DMS153 (cell line): Measurements from ENCODE around the gene UGGT2.
"Not testable (repeated sequence)": the region's sequence is repeated elsewhere in the genome, so short reads cannot be mapped to it uniquely, and the experiment has no call there.

Experiments used
- DNase-seq: peaks from one replicate; lab custom pipeline; 2025; lab: John Stamatoyannopoulos, UW

Gene UGGT2

DNA sequence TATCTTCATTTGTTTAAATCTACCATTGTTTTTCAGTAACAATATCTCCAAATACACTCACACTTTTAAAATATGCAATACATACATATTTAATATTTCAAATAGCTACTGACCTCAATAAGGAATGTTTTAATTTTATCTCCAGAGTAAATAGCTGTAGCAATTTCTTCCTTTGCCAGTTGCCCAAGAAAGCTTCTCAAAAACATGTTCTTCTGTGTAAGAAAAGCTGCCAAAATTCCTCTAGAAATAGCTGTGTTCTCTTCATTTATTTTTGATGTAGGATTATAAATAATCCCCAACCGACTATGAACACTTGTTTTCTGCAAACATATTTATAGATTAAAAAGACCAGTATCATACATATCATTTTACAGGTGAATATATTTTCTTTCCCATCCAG is 150.5 kb downstream of the UGGT2 start:
- no peak for DNase-seq

GRCh38 chr13:95898256-95898655 is 154.9 kb downstream of the UGGT2 start:
- no peak for DNase-seq

- no peak for DNase-seq
Measured at GRCh38 chr13:95896301-95896700, 156.9 kb downstream of the UGGT2 start.

GRCh38 chr13:95893861-95894260 is 159.3 kb downstream of the UGGT2 start:
- no peak for DNase-seq

DNA sequence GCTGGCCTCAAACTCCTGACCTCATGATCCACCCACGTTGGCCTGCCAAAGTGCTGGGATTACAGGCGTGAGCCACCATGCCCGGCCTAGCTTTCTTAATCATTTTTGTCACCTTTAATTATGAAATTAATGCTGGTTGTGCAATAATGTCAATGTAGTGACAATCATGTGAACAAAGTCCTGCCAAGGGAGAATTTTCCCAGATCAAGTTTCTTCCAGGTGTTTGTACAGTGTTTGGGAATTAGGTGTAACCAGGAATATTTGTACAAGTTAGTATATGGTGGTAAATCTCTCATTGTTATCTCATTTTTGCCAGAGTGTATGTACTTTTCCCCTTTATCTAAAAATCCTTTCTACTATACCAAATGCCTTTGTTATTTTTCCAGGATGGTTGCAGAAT is 171.1 kb downstream of the UGGT2 start:
- DNase-seq: no peak

GRCh38 chr13:95880331-95880730 is 172.9 kb downstream of the UGGT2 start:
- DNase-seq: no peak

- DNase-seq: no peak
Measured at GRCh38 chr13:95874286-95874685, 178.9 kb downstream of the UGGT2 start.

GRCh38 chr13:95870421-95870820 is 182.8 kb downstream of the UGGT2 start:
- DNase-seq: no peak

DNA sequence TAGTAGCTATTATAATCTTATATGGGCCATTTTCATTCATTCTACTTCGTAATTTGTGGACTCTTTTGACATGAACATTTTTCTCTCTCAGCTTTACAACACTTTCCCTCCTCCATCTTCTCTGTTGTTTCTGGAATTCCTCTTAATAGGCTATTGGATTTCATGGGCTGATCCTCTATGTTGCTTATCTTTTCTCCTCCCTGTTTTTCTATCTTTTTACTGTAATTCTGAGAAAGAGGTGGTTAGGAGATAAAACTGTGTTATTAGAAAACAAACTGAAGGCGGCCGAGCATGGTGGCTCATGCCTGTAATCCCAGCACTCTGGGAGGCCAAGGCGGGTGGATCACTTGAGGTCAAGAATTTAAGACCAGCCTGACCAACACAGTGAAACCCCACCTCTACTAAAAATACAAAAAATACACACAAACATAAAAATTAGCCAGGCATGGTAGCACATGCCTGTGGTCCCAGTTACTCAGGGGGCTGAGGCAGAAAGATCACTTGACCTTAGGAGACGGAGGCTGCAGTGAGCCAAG is 188.1 kb downstream of the UGGT2 start:
- no peak for DNase-seq

- no peak for DNase-seq
Measured at GRCh38 chr13:95862408-95862807, 190.8 kb downstream of the UGGT2 start.

- DNase-seq: no peak
Measured at GRCh38 chr13:95861296-95861695, 191.9 kb downstream of the UGGT2 start.

DNA sequence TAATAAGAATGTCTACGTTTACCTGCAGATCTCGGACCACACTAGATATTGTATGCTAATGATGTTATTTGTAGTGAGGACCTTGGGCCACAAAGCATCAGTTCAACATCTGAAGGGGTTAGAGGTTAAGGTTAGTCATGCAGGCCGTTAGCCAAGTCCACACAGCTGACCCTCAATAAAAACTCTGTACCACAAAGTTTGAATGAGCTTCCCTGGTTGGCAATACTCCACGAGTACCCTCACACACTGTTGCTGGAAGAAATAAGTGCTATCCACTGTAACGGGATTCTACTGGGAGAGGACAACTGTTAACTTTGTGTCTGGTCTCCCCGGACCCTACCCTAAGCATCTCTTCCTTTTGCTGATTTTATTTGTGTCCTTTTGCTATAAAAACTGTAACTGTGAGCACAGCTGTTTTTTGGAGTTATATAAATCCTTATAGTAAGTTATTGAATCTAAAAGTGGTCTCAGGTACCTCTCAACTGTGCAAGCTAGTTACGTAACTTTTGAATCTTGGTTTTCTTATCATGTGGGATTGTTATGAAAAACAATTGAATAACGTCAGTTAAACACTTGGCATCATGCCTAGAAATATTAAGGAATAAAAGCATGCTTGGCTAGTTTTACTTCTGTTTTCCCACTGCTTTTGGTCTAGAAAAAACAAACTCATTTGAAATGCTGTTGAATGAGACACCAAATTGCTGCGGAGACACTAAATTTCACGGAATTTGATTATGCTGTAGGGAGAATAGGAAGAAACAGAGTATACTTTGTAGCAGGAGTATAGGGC is 194.7 kb downstream of the UGGT2 start:
- no peak for DNase-seq

DNA sequence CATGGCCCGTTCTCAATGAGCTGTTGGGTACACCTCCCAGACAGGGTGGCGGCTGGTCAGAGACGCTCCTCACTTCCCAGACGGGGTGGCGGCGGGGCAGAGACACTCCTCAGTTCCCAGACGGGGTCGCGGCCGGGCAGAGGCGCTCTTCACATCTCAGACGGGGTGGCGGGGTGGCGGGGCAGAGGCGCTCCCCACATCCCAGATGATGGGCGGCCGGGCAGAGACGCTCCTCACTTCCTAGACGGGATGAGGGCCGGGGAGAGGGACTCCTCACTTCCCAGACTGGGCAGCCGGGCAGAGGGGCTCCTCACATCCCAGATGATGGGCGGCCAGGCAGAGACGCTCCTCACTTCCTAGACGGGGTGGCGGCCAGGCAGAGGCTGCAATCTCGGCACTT is 207.5 kb downstream of the UGGT2 start:
- not testable (repeated sequence) for DNase-seq

DNA sequence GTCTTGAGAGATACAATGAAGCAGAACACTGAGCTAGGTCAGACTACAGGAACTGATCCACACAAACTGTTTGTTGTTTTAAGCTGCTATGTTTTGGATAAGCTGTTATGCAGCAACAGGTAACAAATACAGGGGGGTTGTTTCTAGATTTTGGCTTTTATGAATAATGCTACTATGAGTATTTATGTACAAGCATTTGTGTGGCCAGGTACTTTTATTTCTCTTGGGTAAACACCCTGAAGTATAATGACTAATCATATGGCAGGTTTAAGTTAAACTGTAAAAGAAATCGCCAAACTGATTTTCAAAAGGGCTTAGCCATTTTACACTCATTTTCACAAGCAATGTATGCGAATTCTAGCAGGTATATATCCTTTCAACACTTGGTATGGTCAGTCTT is 210.3 kb downstream of the UGGT2 start:
- no peak for DNase-seq

- DNase-seq: no peak
Measured at GRCh38 chr13:95841894-95842293, 211.3 kb downstream of the UGGT2 start.

- DNase-seq: peak; percentile 11
Measured at GRCh38 chr13:95834134-95834765, 219.0 kb downstream of the UGGT2 start.

GRCh38 chr13:95833719-95834118 is 219.5 kb downstream of the UGGT2 start:
- DNase-seq: no peak

DNA sequence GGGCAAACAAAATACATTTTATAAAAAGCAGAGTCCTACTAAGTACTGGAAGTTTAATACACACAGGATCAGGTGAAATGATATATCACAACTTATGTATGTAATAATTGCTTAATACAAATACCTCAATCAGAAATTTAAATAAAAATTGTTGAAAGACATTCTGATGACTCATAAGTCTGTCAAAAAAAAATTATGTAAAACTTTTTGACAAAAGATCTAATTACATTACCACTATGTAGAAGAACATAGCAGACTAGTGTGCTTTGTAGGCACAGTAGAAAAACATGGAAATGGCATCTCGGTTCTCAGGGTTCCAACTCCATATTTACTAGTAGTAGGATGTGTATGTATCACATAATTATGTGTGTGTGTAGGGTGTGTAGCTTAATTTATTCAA is 220.1 kb downstream of the UGGT2 start:
- DNase-seq: no peak

- no peak for DNase-seq
Measured at GRCh38 chr13:95822303-95822702, 230.9 kb downstream of the UGGT2 start.

- no peak for DNase-seq
Measured at GRCh38 chr13:95814495-95814894, 238.7 kb downstream of the UGGT2 start.

DNA sequence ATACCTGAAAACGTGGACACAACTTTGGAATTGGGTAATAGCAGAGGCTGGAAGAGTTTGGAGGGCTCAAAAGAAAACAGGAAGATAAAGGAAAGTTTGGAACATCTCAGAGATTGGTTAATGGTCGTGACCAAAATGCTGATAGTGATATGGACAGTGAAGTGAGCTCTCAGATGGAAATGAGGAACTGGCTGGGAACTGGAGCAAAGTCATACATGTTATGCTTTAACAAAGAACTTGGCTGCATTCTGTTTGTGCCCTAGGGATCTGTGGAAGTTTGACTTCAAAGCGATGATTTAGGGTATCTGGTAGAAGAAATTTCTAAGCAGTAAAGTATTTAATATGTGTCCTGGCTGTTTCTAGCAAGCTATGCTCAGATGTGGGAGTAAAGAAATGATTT is 240.1 kb downstream of the UGGT2 start:
- DNase-seq: no peak

DNA sequence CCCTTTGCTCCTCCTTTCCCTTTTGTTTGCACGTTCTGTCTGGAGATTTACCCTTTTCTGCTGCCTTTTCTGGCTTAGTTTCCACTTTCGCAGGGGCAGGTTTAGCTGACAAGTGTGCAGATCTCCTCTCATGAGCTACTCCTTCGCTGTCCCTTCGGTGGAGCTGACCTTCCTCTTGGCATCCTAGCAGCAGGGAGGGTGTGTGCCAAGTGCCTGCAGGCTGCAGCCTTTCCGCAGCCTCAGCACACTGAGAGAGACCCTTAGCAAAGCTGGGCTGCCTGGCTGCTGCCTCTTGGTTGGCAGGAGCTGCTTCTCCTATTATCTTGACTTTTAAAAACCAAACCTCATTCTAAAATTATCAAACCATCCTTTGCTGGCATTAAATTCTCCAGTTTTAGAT is 243.8 kb downstream of the UGGT2 start:
- no peak for DNase-seq

GRCh38 chr13:95805921-95806320 is 247.3 kb downstream of the UGGT2 start:
- DNase-seq: no peak

- no peak for DNase-seq
Measured at GRCh38 chr13:95801825-95802224, 251.4 kb downstream of the UGGT2 start.
